ENCODE data around the gene GPC3. TPM values are rescaled to one million over a fixed set of nuclear protein-coding genes. Genes with fewer than 3 reads are reported as not detected.

The GPC3 gene
- total RNA-seq, 1 donor from 2014 or later: 4.2 TPM

GRCh38 chrX:133745349-133745748, 240.0 kb downstream of the GPC3 start:
- H3K27ac Mint-ChIP-seq (ENCODE audit: unreplicated experiment): no peak overlapping the region
- no peaks in the 10 kb centered on the region for H3K9me3 Mint-ChIP-seq (ENCODE audit: unreplicated experiment)
- no peak for DNase-seq
- no peak overlapping the region for H3K4me3 Mint-ChIP-seq (ENCODE audit: unreplicated experiment)
- no peak for TF ChIP-seq CTCF (IDR thresholded peaks at IDR 0.05; ENCODE audit: partially characterized antibody, unreplicated experiment)
- peaks cover 13% of the 10 kb centered on the region for H3K4me1 Mint-ChIP-seq (ENCODE audit: low read depth, unreplicated experiment)
- no peaks in the 10 kb centered on the region for H3K27me3 Mint-ChIP-seq (ENCODE audit: unreplicated experiment)
- H3K36me3 Mint-ChIP-seq (ENCODE audit: unreplicated experiment): no peaks in the 10 kb centered on the region

- H3K4me1 Mint-ChIP-seq (ENCODE audit: low read depth, unreplicated experiment): peaks cover 10% of the 10 kb centered on the region
- H3K27me3 Mint-ChIP-seq (ENCODE audit: unreplicated experiment): no peaks in the 10 kb centered on the region
- H3K9me3 Mint-ChIP-seq (ENCODE audit: unreplicated experiment): no peaks in the 10 kb centered on the region
- H3K4me3 Mint-ChIP-seq (ENCODE audit: unreplicated experiment): no peak overlapping the region
- no peaks in the 10 kb centered on the region for H3K36me3 Mint-ChIP-seq (ENCODE audit: unreplicated experiment)
- no peak for DNase-seq
- TF ChIP-seq CTCF (IDR thresholded peaks at IDR 0.05; ENCODE audit: partially characterized antibody, unreplicated experiment): no peak
- H3K27ac Mint-ChIP-seq (ENCODE audit: unreplicated experiment): no peak overlapping the region
These were observed 242.6 kb downstream of the GPC3 start for GRCh38 chrX:133742602-133743305.

GRCh38 chrX:133741303-133741702, 244.1 kb downstream of the GPC3 start:
- no peaks in the 10 kb centered on the region for H3K27me3 Mint-ChIP-seq (ENCODE audit: unreplicated experiment)
- H3K4me1 Mint-ChIP-seq (ENCODE audit: low read depth, unreplicated experiment): peaks cover 10% of the 10 kb centered on the region
- no peak overlapping the region for H3K4me3 Mint-ChIP-seq (ENCODE audit: unreplicated experiment)
- no peak for TF ChIP-seq CTCF (IDR thresholded peaks at IDR 0.05; ENCODE audit: partially characterized antibody, unreplicated experiment)
- DNase-seq: no peak
- H3K9me3 Mint-ChIP-seq (ENCODE audit: unreplicated experiment): no peaks in the 10 kb centered on the region
- no peaks in the 10 kb centered on the region for H3K36me3 Mint-ChIP-seq (ENCODE audit: unreplicated experiment)
- no peak overlapping the region for H3K27ac Mint-ChIP-seq (ENCODE audit: unreplicated experiment)

GRCh38 chrX:133726642-133727041, 258.8 kb downstream of the GPC3 start:
- peaks cover 19% of the 10 kb centered on the region for H3K4me1 Mint-ChIP-seq (ENCODE audit: low read depth, unreplicated experiment)
- H3K4me3 Mint-ChIP-seq (ENCODE audit: unreplicated experiment): peak overlapping the region; percentile 52
- no peaks in the 10 kb centered on the region for H3K36me3 Mint-ChIP-seq (ENCODE audit: unreplicated experiment)
- peak overlapping the region; percentile 83 for H3K27ac Mint-ChIP-seq (ENCODE audit: unreplicated experiment)
- DNase-seq: no peak
- TF ChIP-seq CTCF (IDR thresholded peaks at IDR 0.05; ENCODE audit: partially characterized antibody, unreplicated experiment): no peak
- H3K9me3 Mint-ChIP-seq (ENCODE audit: unreplicated experiment): no peaks in the 10 kb centered on the region
- peaks cover 3% of the 10 kb centered on the region for H3K27me3 Mint-ChIP-seq (ENCODE audit: unreplicated experiment)

GRCh38 chrX:133726211-133726630, 259.2 kb downstream of the GPC3 start:
- TF ChIP-seq CTCF (IDR thresholded peaks at IDR 0.05; ENCODE audit: partially characterized antibody, unreplicated experiment): no peak
- Mint-ChIP-seq H3K27ac (ENCODE audit: unreplicated experiment) (peak overlapping the region; percentile 83), H3K27me3 (ENCODE audit: unreplicated experiment) (peaks cover 3% of the 10 kb centered on the region)

More at GRCh38 chrX:133726211-133726630, 259.2 kb downstream of the GPC3 start:
- Mint-ChIP-seq H3K4me1 (ENCODE audit: low read depth, unreplicated experiment) (peaks cover 19% of the 10 kb centered on the region), H3K36me3 (ENCODE audit: unreplicated experiment) (no peaks in the 10 kb centered on the region), H3K9me3 (ENCODE audit: unreplicated experiment) (no peaks in the 10 kb centered on the region), H3K4me3 (ENCODE audit: unreplicated experiment) (peak overlapping the region; percentile 52)
- no peak for DNase-seq

All from glutamatergic neuron (in vitro differentiated cells).